ENCODE measurements around the gene PPM1E.

GRCh38 chr17:58982626-58983025 lies 227.0 kb downstream of the PPM1E start:
- TF ChIP-seq CTCF (conservative IDR thresholded peaks at IDR 0.05; ENCODE audit: low read length) (no peak), EZH2phosphoT487 (IDR thresholded peaks at IDR 0.05; ENCODE audit: borderline replicate concordance, low read depth, low read length) (no peak)
